ENCODE results near the gene C3orf85.
"Not testable (repeated sequence)": the region's sequence is repeated elsewhere in the genome, so short reads cannot be mapped to it uniquely, and the experiment has no call there.

The C3orf85 gene, protein sequence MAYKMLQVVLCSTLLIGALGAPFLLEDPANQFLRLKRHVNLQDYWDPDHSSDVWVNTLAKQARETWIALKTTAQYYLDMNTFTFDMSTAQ

DNA sequence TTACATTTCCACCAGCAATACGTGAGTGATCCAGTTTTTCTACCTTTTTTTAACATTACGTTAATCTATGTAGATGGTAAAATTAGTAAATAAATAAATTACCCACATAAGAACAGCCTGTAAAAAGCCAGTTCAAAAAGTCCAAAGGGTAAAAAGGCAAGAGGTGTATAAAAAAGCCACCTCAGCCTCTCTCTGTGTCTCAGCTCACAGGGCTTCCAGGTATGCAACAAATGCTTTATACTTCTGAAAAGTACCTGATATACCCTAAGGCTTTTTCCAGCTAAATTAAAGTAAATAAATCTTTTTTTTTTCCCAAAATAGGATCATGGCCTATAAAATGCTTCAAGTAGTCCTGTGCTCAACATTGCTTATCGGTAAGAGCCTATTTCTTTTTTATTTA, at the start of gene C3orf85:
Gene C3orf85 (plus strand): TSS at position 197 of the 400 bp plus-strand sequence. CDS start 129 bp downstream, at position 326.
- no peak for DNase-seq (ENCODE audit: low read depth, low spot score)

DNA sequence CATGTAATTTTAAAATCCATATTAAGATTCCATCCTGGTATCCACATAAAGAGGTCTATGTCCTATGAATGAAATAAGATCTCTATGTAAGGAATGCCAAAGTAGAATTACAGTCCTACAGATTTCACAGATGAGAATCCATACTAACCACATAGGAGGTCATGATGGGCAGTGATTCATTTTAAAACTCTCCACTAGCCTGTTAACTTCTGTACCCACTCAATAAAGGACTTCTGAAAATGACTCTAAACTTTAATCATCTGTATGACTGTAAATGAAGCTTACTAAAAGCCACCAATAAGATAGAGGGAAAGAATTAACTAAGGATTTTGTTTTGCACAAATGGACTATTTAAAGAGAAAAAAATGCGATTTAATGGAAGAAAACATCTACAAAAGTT, 47.3 kb upstream of the C3orf85 start:
- no peak for DNase-seq (ENCODE audit: low read depth, low spot score)

DNA sequence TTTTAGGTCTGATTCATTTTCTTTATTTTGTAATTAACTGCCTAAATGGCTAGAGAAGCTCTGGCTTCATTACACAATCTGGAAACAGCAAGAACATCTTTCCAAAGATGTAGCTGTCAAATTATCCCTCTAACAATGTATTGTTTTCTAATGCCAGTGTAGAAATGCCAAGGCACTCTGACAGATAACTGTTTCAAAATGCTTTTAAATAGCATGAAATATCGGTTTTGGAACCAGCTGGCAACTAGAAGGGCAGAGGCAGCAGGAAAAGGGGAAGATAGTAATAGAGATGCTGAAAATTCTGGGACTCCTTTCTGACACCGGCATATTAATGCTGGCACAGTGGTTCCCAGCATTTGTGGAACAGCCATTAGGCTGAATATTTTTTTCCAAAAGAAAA, 44.7 kb upstream of the C3orf85 start:
- DNase-seq (ENCODE audit: low read depth, low spot score): no peak

DNA sequence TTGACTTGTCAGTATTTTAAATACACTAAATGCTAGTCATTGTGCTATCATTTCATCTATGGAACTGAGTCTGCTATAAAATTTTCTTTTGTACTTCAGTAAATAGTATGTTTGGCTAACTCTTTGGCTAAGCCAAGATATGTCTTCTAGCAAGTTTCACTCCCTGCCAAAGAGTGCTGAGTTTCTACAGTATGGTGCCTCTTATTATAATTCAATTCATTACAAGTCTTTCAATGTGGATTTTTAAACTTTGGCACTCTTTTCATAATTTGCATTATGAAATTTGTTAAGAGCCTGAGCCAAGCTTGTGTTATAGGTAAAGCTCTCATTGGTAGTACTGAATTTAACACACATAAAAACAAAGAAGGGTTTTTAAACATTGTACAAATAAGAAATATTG, 43.0 kb upstream of the C3orf85 start:
- no peak for DNase-seq (ENCODE audit: low read depth, low spot score)

DNA sequence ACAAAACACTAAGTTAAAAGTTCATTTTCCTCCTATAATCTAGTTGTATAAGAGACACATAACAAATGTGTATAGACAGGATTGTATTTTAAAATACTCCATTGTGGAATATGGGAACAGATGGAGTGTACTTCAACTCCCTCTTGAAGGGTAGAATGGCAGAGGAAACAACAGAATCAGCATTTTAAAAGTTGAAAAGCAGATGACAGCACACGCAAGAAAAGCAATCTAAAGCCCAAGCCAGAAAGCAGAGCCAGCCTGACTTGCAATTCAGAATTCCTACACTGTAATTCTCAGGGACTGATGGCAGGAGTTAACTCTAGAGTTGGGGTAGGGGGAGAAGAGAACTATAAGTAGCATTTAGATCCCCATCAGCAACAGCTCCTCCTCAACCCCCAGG, 41.4 kb upstream of the C3orf85 start:
- DNase-seq (ENCODE audit: low read depth, low spot score): no peak

DNA sequence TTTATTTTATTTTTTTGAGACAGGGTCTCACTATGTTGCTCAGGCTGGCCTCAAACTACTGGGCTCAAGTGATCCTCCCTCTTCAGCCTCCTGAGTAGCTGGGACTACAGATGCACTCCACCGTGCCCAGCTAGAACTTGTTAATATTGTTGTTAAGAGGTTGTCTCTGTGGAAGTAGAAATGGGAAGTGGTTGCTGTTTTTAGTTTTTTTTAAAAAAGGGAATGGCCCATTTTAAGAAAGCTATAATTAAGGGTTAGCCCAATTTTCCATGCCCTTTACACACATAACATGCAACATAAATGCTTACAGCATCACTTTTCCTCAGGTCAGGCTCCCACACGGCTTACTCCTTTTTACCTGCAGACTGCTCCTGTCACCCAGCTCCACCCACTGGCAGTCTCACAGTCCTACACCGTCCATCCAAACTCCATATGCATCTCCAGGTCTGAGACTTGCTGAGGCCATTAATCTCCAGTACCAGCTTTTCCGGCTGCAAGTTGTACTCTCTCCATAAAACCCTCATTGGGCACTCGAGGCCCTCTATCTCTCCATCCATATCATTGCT, 38.4 kb upstream of the C3orf85 start:
- no peak for DNase-seq (ENCODE audit: low read depth, low spot score)

DNA sequence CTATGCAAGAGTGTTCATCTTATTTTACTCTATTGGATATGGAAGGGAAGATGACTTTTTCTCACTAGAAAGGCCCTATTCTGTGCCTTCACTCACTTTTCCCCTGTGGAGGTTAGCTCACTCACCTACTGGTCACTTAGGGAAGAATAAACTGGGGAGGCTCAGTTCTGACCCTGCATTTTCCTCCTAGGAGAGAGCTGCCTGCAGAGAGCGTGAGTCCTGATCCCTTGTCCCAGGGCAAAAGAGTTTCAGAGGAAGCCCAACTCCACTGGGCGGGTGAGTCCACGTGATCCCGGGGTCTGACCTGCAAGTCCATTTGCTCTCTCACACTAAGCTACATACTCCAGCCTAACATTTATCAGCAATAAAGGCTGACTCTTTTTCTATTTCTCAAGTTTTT, 26.9 kb upstream of the C3orf85 start:
- DNase-seq (ENCODE audit: low read depth, low spot score): no peak

DNA sequence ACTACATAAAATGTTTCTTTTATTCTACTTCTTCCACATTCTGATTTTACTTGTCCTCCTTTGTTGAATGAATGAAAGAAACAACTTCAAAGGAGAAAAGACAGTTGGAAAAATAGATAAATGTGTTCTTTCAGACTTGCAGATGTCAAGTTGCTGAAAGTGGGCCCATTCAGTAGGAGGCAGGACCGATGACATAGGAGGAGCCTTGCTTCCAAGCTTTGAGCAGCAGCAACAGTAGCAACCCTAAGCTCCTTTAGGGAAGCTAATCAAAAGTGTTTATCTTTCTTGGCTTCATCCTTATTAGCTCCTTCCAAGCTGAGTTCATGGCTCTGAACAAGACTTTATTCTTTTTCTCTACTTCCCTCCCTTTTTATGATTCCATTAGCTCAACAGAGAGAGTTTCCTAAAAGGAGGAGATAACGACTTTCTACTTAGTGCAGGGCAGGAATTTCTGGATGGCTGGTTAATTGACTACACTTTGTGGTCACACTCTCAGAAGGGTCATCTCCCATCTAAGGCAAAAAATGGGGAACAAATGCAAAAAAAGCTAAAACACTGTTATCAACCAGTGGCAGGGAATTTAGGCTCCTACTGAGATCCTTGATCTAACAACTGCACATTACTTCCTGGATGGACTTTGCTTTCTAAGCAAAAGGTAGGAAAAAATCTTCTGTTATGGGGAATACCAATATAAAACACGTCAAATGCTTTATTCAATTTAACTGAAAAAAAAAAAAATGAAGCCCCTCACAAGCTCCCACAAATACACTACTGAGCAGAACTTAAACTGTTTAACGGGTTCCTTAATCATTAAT, 23.4 kb upstream of the C3orf85 start:
- no peak for DNase-seq (ENCODE audit: low read depth, low spot score)

DNA sequence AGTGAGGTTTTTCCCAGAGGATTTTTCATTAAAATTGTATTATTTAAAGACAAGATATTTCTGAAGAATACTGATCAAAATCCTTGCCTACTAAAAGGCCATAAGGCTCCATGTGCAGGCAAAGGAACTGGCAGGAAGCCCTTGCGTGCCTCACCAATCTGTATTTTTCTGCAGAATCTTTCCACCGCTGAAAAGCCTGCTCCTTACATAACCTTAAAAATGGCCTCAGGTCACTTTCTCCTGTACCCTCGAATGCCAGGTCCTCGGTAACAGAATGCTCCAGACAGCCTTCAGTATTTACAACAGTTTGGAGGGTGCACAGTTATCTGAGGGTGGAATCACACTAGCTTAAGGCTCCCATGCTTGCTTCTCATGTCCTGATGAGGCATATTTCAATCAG, 21.8 kb upstream of the C3orf85 start:
- DNase-seq (ENCODE audit: low read depth, low spot score): no peak

DNA sequence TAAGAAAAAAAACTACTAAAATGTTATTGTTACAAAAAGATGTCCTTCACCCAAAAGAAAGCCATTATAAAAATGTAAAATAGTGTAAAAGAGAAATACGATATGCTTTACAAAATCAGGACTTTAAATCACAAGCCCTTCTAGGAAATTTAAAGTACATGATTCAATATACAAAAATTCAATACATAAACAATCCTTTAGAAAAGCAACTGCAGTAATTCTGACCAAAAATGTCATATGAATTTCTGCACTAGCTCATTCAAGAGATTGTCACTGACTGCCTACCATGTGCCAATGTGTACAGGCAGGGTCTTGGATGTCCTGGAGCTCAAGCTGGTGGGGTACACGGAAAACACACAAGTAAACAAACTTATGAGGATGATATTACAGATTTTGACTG, 21.1 kb upstream of the C3orf85 start:
- DNase-seq (ENCODE audit: low read depth, low spot score): no peak

DNA sequence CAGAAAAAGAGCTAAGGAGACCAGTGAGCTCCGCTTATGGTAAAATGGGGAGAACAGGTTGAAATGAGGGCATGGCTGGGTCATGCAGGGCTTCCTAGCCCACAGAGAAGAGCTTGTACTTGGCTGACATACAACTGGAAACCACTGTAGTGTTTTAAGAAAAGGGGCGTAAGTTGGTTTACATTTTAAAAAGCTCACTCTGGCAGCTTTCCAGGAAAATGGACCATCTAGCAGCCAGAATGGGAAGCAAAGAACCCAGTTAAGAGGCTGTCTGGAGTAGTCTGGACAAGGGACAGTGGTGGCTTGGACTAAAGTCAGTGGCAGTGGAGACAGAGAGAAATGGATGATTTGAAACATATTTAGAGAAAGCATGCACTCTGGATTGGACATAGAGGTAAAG, 20.5 kb upstream of the C3orf85 start:
- no peak for DNase-seq (ENCODE audit: low read depth, low spot score)

DNA sequence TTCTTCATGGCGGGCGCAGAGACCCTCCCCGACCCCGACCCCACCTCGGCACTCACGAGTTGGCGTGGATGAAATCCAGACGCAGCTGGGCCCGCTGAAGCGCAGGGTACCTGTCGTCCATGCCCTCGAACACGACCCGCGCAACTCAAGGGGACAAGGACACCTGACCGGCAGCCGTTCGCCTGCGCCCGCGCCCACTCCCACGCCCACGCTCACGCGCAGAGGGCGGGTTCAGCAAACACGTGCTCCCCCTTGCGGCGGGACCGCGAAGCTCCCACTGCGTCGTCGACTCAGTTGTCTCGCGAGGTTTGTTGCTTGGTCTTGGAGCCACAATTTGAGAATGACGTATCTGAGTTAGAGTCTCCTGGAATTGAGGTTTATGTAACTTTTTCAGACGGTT, 18.6 kb upstream of the C3orf85 start, which contains the start of gene MORC1:
Gene MORC1 (minus strand): TSS at position 196 of the 400 bp plus-strand sequence. CDS start 75 bp downstream, at position 121.
- DNase-seq (ENCODE audit: low read depth, low spot score): no peak

DNA sequence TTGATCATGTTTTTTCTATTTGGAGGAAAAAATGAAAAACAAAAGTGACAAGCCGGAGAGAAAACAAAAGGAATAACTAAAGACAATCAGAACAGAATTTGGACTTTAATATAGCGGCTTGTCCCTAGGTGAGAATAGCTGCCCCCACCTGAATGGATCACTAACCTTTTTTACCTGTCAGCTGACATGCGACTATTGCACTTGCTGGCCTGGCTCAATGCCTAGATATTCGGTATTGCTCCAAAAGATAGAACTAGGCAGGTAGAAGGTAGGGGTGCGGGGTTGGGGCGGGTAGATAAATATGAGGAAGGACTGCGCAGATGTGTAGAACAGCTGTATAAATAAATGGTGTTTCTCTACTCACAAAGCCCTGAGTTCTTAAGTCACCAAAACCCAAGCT, 17.9 kb upstream of the C3orf85 start:
- no peak for DNase-seq (ENCODE audit: low read depth, low spot score)

DNA sequence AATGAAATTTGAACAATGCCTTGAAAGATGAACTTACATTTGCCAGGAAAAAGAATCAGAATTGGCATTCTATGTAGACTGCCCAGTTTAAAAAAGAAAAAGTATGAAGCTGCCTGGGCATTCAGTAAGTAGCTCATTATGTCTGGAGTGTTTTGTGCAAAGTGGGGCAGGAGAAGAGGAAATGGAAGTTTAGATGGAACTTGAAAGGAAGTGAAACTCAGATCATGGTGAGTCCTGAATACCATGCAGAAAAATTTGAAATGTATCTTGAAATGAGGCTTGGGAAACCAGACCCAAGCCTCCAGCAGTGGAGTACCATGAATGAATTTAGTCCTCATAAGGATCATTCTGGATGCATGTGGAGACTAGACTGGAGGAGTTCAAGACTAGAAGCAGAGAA, 13.8 kb upstream of the C3orf85 start:
- DNase-seq (ENCODE audit: low read depth, low spot score): no peak

DNA sequence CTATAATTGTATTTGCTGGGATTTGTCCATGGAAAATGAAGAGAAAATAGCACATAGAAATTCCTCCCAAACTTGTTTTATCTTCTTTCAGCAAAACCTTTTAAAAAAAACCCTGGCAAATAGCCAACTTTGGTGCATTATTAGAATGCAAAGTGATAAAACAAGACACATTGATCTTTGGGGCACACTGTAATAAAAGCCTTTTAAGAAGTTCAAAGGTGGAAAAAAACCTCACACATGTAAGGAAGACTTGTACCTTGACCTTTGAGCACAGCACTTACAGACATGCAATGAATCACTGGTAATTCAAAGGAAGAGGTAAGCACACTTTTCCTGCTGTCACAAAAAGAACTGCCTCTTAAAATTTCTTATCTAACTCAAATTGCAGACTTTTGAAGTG, 10.6 kb upstream of the C3orf85 start:
- no peak for DNase-seq (ENCODE audit: low read depth, low spot score)

DNA sequence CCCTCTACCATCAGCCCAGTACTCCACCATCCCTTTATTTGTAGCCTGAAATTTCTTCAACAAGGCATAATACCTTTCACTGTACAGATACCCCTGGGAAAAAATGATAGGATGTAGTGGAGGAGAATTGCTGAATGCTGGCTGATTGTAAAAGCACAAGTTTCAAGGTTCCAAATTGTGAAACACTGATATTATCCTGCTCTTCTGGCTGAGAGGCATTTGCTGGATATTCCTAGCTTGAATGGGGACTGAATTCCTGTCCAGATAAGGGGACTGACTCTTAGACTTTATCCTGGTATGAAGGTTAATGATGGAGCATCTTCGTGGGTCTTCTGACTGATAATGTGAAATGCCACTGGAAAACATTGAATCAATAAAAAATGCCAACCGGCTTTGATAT, 9.0 kb upstream of the C3orf85 start:
- DNase-seq (ENCODE audit: low read depth, low spot score): no peak

DNA sequence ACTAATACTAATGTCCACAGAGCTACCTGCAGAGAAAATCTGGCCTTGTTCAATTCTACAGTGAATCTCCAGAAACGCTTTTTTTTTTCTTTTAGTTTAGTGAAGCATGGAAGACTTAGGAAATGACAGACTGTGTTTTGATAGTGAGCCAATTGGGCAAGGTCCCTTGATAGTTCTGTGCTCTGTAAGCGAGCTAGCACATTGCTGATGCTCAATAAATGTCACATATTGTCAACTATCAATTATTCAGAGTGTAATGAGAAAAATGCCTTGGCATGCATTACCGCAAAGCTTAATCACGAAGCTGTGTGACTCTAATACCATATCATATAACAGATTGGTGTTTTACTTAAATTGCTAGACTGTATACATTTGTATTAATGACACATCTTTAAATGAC, 5.2 kb upstream of the C3orf85 start:
- no peak for DNase-seq (ENCODE audit: low read depth, low spot score)

DNA sequence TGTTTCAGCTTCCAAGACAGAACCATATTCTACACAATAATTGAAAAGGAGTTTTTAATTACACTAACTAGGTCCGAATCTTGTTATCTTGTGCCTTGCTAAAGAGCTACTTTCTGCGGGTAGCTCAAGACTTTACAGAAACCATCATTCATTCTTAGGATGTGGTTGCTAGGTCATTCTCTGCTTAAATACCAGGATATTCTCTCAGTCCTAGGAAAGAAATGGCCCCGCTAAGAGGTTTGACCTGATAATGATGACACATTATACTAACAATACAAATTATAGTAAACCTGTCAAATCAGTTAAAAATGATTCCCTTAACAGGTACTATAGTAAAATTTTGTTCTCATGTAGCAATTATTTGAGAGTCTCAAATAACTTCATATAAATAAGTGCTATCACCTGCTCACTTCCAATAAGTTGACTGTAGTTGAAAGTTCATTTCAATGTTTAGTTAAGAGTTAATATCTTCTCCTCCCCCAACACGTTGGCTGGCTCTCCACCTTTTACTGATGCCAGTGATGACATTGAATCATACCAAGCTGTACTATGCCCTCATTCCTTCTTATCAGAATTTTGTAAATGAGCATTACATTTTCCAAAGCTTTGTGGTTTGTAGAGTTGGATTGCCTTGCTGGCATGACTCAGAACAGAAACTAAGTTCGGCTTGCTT, 3.6 kb upstream of the C3orf85 start:
- DNase-seq (ENCODE audit: low read depth, low spot score): no peak

DNA sequence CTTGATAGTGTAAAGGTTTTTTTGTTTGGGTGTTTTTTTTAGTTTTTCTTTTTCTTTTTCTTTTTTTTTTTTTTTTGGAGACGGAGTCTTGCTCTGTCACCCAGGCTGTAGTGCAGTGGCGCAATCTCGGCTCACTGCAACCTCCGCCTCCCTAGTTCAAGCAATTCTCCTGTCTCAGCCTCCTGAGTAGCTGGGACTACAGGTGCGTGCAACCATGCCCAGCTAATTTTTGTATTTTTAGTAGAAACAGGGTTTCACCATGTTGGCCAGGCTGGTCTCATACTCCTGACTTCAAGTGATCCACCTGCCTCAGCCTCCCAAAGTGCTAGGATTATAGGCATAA, 3.1 kb upstream of the C3orf85 start:
- DNase-seq (ENCODE audit: low read depth, low spot score): not testable (repeated sequence)

DNA sequence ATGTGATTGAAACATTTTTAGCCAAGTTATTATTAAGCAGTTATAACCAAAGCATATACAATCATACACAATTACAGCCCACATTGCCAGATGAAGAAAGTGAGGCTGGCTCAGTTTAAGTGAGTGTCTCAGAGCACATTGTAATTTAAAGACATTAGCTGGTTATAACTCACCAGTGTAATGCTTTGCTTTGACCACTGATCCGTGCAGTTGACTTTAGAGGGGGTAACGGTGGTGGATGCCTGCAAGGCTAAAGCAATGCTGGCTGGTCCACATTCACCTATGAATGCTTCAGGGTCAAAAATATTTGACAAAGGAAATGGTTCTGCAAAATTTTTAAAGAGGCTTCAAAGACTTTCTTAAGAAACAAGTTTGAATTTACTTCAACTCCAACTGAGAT, 1.2 kb downstream of the C3orf85 start:
- no peak for DNase-seq (ENCODE audit: low read depth, low spot score)

DNA sequence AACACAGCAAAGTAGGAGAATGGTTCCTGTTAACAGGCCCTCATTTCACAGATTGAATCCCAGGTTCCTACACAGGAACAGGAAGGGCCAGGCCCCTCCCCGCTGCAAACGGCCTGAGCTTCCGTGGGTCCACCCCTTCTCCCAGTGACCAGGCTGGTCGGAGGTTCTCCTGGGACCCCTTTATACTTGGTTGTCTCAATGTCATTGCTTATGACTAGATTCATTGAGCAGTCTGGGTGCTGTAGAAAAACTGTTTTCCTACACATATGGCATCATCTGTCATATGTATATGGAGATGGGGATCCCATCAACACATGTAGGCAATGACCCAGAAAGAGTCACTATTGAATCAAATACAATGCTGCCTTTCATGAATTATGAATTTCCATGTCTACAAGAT, 3.8 kb downstream of the C3orf85 start:
- DNase-seq (ENCODE audit: low read depth, low spot score): no peak

DNA sequence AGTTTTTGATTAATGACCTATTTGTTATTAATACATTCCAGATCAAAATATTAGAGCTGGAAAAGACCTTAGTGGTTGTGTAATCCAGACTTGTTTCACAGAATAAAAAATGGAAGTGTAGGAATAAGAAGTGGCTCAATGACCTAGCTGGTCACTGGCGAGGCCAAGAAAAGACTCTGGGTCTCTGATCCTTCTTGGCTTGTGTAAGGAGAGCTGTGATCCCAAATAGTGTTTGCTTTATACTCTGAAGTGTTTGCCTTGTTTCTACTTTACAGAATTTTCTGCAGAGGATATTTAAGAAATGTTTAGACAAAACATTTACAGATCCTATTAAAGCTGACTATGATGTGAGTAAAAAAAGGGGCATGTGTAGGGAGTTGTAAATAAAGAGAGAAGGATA, 7.1 kb downstream of the C3orf85 start:
- no peak for DNase-seq (ENCODE audit: low read depth, low spot score)

DNA sequence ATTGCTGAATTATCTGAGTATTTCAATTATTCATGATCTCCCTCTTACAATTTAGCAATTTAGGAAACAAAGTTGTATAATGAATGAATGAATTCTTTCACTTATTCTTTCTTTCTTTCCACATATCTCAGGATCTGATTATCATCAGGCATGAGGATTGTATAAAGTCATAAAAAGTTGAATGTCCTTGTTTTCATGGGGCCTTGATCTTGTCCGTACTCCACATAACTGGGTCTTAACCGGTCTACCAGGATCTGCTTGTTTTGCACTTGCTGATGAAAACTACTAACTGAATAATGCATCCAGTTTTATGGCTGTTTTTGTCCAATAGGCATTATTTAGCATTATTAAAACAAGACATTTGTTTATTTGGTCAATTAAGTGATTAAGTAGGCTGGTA, 12.6 kb downstream of the C3orf85 start:
- no peak for DNase-seq (ENCODE audit: low read depth, low spot score)
